ENCODE measurements around the gene C10orf143.

DNA sequence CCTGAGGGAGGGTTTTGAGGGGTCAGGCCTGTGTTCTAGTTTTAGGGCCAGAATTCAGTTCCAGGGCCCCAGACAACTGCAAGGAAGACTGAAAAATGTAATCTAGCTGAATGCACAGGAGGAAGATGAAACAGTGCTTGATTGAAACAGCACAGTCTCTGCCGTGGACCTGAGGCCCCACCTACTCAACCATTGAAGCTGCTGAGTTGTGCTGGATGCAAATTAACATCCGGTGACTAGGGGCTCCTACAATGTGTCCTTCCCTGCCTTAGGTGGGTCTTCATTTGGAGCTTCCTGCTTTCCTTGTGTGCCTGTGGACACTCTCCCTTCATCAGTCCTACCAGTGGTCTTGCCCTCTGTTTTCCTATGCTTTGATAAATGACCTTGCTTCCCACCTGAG is 31.2 kb upstream of the C10orf143 start:
- TF ChIP-seq, protein P1, sequence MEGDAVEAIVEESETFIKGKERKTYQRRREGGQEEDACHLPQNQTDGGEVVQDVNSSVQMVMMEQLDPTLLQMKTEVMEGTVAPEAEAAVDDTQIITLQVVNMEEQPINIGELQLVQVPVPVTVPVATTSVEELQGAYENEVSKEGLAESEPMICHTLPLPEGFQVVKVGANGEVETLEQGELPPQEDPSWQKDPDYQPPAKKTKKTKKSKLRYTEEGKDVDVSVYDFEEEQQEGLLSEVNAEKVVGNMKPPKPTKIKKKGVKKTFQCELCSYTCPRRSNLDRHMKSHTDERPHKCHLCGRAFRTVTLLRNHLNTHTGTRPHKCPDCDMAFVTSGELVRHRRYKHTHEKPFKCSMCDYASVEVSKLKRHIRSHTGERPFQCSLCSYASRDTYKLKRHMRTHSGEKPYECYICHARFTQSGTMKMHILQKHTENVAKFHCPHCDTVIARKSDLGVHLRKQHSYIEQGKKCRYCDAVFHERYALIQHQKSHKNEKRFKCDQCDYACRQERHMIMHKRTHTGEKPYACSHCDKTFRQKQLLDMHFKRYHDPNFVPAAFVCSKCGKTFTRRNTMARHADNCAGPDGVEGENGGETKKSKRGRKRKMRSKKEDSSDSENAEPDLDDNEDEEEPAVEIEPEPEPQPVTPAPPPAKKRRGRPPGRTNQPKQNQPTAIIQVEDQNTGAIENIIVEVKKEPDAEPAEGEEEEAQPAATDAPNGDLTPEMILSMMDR (IDR thresholded peaks at IDR 0.05), result no peak
- no peak for TF ChIP-seq POLR2A (IDR thresholded peaks at IDR 0.05; ENCODE audit: low read depth)
